ENCODE results near the gene JADE2. TPM values are rescaled to one million over a fixed set of nuclear protein-coding genes. Genes with fewer than 3 reads are reported as not detected.
"Not testable (repeated sequence)": the region's sequence is repeated elsewhere in the genome, so short reads cannot be mapped to it uniquely, and the experiment has no call there.

The JADE2 gene
- total and polyA plus RNA-seq, 2 donors, result 8.9 to 41.2 TPM

- WGBS, result 41% methylated on average over 11 of the region's 11 CpGs
- DNase-seq (ENCODE audit: extremely low spot score), result no peak
Observed at GRCh38 chr5:134555890-134556311, 30.4 kb downstream of the JADE2 start.

GRCh38 chr5:134556588-134556987, 31.1 kb downstream of the JADE2 start:
- DNase-seq (ENCODE audit: extremely low spot score); H3K4me3 ChIP-seq (ENCODE audit: low read depth, low read length); H3K4me1 ChIP-seq (ENCODE audit: insufficient read depth); H3K27ac ChIP-seq (ENCODE audit: low read depth); H3K36me3 ChIP-seq (ENCODE audit: insufficient read depth): not testable (repeated sequence)
- WGBS, result 89% methylated on average over 3 of the region's 3 CpGs

More at GRCh38 chr5:134555890-134556311, 30.4 kb downstream of the JADE2 start:
- Histone ChIP-seq H3K36me3 (ENCODE audit: insufficient read depth) (peaks cover 4% of the 10 kb centered on the region), H3K4me3 (ENCODE audit: low read depth, low read length) (no peak overlapping the region), H3K4me1 (ENCODE audit: insufficient read depth) (no peaks in the 10 kb centered on the region), H3K27ac (ENCODE audit: low read depth) (no peak overlapping the region)

- Histone ChIP-seq H3K36me3 (ENCODE audit: insufficient read depth) (peaks cover 4% of the 10 kb centered on the region), H3K4me3 (ENCODE audit: low read depth, low read length) (no peak overlapping the region), H3K4me1 (ENCODE audit: insufficient read depth) (no peaks in the 10 kb centered on the region), H3K27ac (ENCODE audit: low read depth) (no peak overlapping the region)
- DNase-seq (ENCODE audit: extremely low spot score), result no peak
Observed at GRCh38 chr5:134556994-134557393, 31.5 kb downstream of the JADE2 start.

GRCh38 chr5:134559672-134560071, 34.2 kb downstream of the JADE2 start:
- no peak overlapping the region for H3K4me3 ChIP-seq (ENCODE audit: low read depth, low read length)
- WGBS, result 84% methylated on average over 7 of the region's 7 CpGs
- H3K4me1 ChIP-seq (ENCODE audit: insufficient read depth), result no peaks in the 10 kb centered on the region
- DNase-seq (ENCODE audit: extremely low spot score), result no peak
- H3K36me3 ChIP-seq (ENCODE audit: insufficient read depth), result peaks cover 8% of the 10 kb centered on the region
- no peak overlapping the region for H3K27ac ChIP-seq (ENCODE audit: low read depth)

GRCh38 chr5:134560698-134561097, 35.2 kb downstream of the JADE2 start:
- no peak for DNase-seq (ENCODE audit: extremely low spot score)
- no peak overlapping the region for H3K4me3 ChIP-seq (ENCODE audit: low read depth, low read length)
- H3K27ac ChIP-seq (ENCODE audit: low read depth), result no peak overlapping the region
- no peaks in the 10 kb centered on the region for H3K4me1 ChIP-seq (ENCODE audit: insufficient read depth)
- WGBS, result 92% methylated on average over 15 of the region's 15 CpGs
- peaks cover 8% of the 10 kb centered on the region for H3K36me3 ChIP-seq (ENCODE audit: insufficient read depth)

- Histone ChIP-seq H3K4me3 (ENCODE audit: low read depth, low read length) (no peak overlapping the region), H3K36me3 (ENCODE audit: insufficient read depth) (peaks cover 8% of the 10 kb centered on the region), H3K27ac (ENCODE audit: low read depth) (no peak overlapping the region), H3K4me1 (ENCODE audit: insufficient read depth) (no peaks in the 10 kb centered on the region)
- no peak for DNase-seq (ENCODE audit: extremely low spot score)
- WGBS, result 56% methylated on average over 9 of the region's 9 CpGs
Observed at GRCh38 chr5:134561871-134562296, 36.4 kb downstream of the JADE2 start.

GRCh38 chr5:134563221-134563620, 37.8 kb downstream of the JADE2 start:
- DNase-seq (ENCODE audit: extremely low spot score), result no peak
- H3K4me3 ChIP-seq (ENCODE audit: low read depth, low read length), result no peak overlapping the region
- H3K27ac ChIP-seq (ENCODE audit: low read depth), result no peak overlapping the region
- WGBS, result 96% methylated on average over 7 of the region's 7 CpGs
- peaks cover under 1% of the 10 kb centered on the region for H3K4me1 ChIP-seq (ENCODE audit: insufficient read depth)
- H3K36me3 ChIP-seq (ENCODE audit: insufficient read depth), result peaks cover 9% of the 10 kb centered on the region

GRCh38 chr5:134563962-134564361, 38.5 kb downstream of the JADE2 start:
- no peak for DNase-seq (ENCODE audit: extremely low spot score)
- H3K4me1 ChIP-seq (ENCODE audit: insufficient read depth), result peaks cover 2% of the 10 kb centered on the region
- H3K36me3 ChIP-seq (ENCODE audit: insufficient read depth), result peaks cover 9% of the 10 kb centered on the region
- 78% methylated on average over 5 of the region's 5 CpGs for WGBS
- H3K4me3 ChIP-seq (ENCODE audit: low read depth, low read length), result no peak overlapping the region
- no peak overlapping the region for H3K27ac ChIP-seq (ENCODE audit: low read depth)

- no peak for DNase-seq (ENCODE audit: extremely low spot score)
- Histone ChIP-seq H3K4me1 (ENCODE audit: insufficient read depth) (peaks cover 2% of the 10 kb centered on the region), H3K27ac (ENCODE audit: low read depth) (no peak overlapping the region), H3K4me3 (ENCODE audit: low read depth, low read length) (no peak overlapping the region), H3K36me3 (ENCODE audit: insufficient read depth) (peaks cover 9% of the 10 kb centered on the region)
- WGBS, result 93% methylated on average over 4 of the region's 4 CpGs
Observed at GRCh38 chr5:134564396-134564795, 38.9 kb downstream of the JADE2 start.

- 91% methylated on average over 28 of the region's 28 CpGs for WGBS
- Histone ChIP-seq H3K4me3 (ENCODE audit: low read depth, low read length) (no peak overlapping the region), H3K27ac (ENCODE audit: low read depth) (no peak overlapping the region), H3K36me3 (ENCODE audit: insufficient read depth) (peaks cover 6% of the 10 kb centered on the region), H3K4me1 (ENCODE audit: insufficient read depth) (peaks cover 2% of the 10 kb centered on the region)
- no peak for DNase-seq (ENCODE audit: extremely low spot score)
Observed at GRCh38 chr5:134565791-134566740, 40.6 kb downstream of the JADE2 start.

- Histone ChIP-seq H3K36me3 (ENCODE audit: insufficient read depth) (peaks cover 6% of the 10 kb centered on the region), H3K4me1 (ENCODE audit: insufficient read depth) (peaks cover 2% of the 10 kb centered on the region), H3K27ac (ENCODE audit: low read depth) (no peak overlapping the region), H3K4me3 (ENCODE audit: low read depth, low read length) (no peak overlapping the region)
- no peak for DNase-seq (ENCODE audit: extremely low spot score)
- 90% methylated on average over 13 of the region's 13 CpGs for WGBS
Observed at GRCh38 chr5:134566741-134567221, 41.3 kb downstream of the JADE2 start.

GRCh38 chr5:134567641-134568336, 42.3 kb downstream of the JADE2 start:
- H3K36me3 ChIP-seq (ENCODE audit: insufficient read depth), result peaks cover 6% of the 10 kb centered on the region
- 76% methylated on average over 7 of the region's 7 CpGs for WGBS
- no peak for DNase-seq (ENCODE audit: extremely low spot score)
- no peak overlapping the region for H3K4me3 ChIP-seq (ENCODE audit: low read depth, low read length)
- H3K4me1 ChIP-seq (ENCODE audit: insufficient read depth), result peaks cover 2% of the 10 kb centered on the region
- no peak overlapping the region for H3K27ac ChIP-seq (ENCODE audit: low read depth)

GRCh38 chr5:134568337-134568700, 42.8 kb downstream of the JADE2 start:
- Histone ChIP-seq H3K4me1 (ENCODE audit: insufficient read depth) (peaks cover 2% of the 10 kb centered on the region), H3K27ac (ENCODE audit: low read depth) (no peak overlapping the region), H3K4me3 (ENCODE audit: low read depth, low read length) (no peak overlapping the region), H3K36me3 (ENCODE audit: insufficient read depth) (peaks cover 6% of the 10 kb centered on the region)
- whole genome bisulfite sequencing, result 77% methylated on average over 5 of the region's 5 CpGs
- DNase-seq (ENCODE audit: extremely low spot score), result no peak

Measured in urinary bladder (tissue), 4 donors.